HG03565 (cell line): ENCODE measurements around the gene AXIN2.

ENCODE experiments used
- ATAC-seq: cut with Tn5 transposase; IDR thresholded peaks from one replicate; pipeline ENCODE4 v1.9.1; 2021; ENCODE audit warnings: mild to moderate bottlenecking, moderate library complexity; ENCODE audit not compliant: unreplicated experiment

AXIN2 gene

DNA sequence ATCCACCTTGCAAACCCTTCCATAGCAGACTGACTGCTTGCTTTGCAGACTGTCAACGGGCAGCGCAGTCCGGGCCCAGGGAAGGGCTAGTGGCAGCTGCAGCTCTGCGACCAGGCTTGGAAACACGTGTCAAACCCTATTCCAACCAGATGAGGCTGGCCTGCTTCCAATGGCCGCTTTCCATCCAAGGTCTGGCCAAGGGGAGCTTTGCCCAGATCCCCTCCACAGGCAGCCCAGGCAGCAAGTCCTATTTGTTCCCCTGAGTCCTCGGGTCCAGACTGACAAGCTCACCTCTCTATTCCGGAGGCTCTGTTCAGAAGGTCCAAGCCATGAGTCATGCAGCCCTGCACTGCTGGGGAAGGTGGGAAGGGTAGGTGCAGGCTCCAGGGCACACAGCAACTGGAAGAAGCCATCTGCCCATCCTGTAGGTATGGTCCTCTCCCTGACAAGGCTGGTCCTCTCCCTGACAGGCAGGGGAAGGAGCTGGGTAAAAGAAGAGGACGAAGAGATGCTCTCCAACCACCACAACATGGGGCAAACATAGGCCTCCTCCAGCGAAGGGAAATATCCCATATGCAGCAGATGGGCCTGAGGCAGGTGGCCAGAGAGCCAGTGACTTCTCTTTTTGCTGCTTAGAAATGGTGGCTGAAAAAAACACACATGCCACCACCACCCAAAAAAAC is 22.6 kb upstream of the AXIN2 start:
- no peak for ATAC-seq

- no peak for ATAC-seq
Observed at GRCh38 chr17:65576939-65577338, 15.5 kb upstream of the AXIN2 start.

DNA sequence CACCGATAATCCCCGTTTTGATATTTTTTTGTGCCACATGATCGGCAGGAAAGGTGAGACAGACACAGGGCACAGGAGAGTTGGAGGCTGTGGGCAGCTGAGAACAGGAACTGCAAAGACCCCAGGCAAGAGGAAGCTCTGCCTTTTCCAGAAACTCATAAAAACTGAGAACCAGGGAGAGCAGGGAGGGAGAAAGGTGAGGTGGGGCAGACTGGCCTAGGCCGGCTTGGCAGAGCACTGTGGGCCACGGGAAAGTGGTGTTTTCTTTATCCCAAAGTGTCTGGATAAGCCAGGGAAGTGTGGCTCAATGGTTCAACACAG is 11.8 kb upstream of the AXIN2 start:
- ATAC-seq = no peak

GRCh38 chr17:65572581-65573281 is 11.3 kb upstream of the AXIN2 start:
- no peak for ATAC-seq

DNA sequence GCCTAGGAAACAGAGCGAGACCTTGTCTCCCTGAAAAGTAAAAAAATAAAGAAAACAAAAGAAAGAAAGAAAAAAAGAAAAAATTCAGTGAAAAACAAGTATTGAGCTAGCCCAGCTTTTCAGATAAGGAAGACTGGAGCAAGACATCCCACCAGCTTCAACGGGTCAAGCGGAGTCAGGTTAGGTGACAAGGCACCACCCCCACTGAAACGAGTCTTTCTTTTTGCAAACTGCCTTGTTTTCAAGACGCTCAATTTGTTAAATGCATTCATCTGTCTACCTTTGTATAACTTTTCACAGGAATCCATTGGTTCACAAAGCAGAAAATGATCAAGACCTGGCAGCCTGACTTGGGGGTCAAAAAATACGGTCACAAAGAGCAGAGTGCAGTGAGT is 10.7 kb upstream of the AXIN2 start:
- ATAC-seq = no peak

GRCh38 chr17:65568918-65569317 is 7.5 kb upstream of the AXIN2 start:
- no peak for ATAC-seq

DNA sequence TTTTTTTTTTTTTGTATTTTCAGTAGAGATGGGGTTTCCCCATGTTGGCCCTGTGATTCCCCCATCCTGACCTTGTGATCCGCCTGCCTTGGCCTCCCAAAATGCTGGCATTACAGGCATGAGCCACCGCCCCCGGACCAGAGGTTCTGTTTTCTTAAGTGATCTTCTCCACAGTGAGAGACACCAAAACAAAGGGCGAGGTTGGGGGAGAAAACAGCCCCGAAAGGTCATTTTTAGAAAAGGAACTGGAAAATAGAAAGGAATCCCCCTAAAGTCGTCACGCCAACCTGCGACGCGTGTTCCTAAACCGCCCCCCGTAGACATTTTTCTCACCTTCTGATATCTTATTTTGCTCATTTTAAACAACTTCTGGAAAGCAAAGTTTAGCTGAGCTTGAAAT is 6.1 kb upstream of the AXIN2 start:
- ATAC-seq = no peak

DNA sequence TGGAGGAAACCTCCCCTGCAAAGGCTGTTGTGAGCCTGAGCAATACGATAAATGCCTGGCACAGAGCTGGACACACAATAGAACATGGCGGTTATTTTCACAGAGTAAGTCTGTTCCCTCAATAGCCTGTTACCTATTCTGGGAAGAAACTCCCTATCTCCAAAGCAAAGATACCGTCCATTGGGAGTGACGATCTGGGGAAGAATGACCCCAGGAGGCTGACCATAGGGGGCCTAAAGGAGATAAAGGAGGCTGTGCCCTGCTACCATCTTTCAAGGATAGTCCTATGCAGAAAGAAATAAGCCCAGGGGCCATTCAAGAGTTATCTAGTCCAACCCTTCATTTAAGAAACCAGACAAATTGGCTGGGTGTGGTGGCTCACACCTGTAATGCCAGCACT is 4.1 kb upstream of the AXIN2 start:
- no peak for ATAC-seq

DNA sequence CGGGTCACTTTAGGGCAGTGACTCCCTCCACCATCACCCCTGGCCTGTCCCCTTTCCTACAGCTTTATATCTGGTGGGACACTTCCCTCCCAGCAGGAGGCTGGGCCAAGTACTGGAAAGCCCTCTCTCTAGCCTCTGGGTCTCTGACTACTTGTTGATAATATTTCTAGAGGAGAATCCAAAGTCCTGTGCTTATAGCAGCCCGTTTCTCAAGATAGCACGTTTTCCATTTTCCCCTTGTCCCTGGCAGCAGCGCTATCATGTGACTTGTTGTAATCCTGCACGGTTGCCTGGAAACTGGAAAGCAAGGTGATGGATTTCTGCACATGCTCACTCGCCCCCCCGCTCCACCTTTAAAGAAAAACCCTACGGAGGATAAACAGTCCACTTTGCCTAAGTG is 3.3 kb upstream of the AXIN2 start:
- ATAC-seq = no peak

DNA sequence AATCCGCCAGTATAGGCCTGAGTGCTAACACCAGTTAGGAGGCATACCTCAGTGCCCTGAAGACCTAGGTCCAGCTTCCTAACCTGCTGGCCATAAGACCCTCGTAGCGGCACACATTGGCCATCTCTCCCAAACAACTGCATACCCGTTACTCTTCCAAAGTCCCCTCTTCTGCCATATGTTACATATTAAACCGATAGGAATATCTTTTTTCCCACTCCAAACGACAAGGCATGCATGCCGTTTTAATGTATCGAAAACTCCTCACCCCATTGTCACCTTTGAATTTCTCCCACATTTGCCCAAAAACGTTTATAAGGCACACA is 721 bp upstream of the AXIN2 start:
- no peak for ATAC-seq

GRCh38 chr17:65560628-65561451 is 608 bp downstream of the AXIN2 start:
- peak; percentile 25 for ATAC-seq

GRCh38 chr17:65559804-65560627 is 1.4 kb downstream of the AXIN2 start:
- ATAC-seq = no peak

GRCh38 chr17:65559461-65559803 is 2.0 kb downstream of the AXIN2 start:
- ATAC-seq = no peak

GRCh38 chr17:65558683-65559460 is 2.6 kb downstream of the AXIN2 start:
- ATAC-seq = no peak

DNA sequence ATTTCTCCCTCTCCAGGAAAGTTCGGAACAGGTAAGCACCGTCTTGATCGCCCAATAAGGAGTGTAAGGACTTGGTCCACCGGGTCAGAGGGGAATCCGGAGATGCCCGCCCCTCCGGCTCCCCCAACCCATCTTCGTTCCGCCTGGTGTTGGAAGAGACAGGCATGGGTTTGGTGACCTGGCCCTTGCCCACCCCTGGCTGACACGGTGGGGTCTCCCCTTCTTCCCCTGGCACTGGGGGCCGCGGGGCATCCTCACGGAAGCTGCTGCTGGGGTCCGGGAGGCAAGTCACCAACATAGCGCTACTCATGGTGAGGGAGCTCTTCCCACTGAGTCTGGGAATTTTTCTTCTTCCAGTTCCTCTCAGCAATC is 3.2 kb downstream of the AXIN2 start:
- ATAC-seq = no peak

- no peak for ATAC-seq
Observed at GRCh38 chr17:65557349-65558310, 3.8 kb downstream of the AXIN2 start.

- no peak for ATAC-seq
Observed at GRCh38 chr17:65556910-65557348, 4.5 kb downstream of the AXIN2 start.

DNA sequence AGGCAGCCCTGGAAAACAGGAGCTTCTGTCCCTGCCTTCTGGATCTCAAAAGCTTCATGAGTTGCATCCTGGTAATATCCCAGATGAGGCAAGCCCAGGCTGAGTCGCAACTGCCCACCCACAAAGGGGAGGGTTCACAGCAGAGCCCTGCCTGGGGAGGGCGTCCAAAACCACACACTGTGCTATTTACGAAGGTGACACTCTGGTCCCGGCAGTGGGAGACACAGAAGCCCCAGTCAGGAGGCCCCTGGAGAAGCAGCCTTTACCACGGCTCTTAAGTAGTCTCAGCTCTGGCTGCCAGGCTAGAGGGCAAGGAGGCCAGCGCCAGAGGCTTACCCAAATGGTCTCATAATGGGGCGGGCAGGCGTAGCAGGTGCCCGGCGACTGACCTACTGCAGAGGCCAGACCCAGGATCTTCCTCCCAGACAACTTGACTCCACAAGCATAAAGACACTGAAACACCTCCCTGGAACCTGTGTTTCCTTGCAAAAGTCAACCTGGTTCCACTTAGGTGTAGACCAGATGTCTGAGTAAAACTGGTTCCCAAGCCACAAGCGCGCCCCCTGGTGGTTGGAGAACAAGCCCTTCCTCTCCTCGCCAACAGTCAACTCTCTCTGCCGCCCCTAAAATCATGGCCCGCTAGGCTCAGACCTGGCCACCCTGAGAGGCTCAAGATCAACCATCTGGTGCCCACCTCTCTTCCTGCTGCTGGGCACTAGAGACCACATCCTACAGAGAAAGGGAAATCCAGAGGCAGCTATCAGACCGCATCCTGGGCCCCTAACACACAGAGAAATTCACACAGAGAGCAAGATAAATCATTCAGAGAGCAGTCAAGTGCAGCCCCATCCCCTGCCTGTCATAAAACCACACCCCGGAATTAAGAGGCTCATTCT is 5.2 kb downstream of the AXIN2 start:
- ATAC-seq = no peak
